ENCODE data around the gene METRNL.

The METRNL gene

DNA sequence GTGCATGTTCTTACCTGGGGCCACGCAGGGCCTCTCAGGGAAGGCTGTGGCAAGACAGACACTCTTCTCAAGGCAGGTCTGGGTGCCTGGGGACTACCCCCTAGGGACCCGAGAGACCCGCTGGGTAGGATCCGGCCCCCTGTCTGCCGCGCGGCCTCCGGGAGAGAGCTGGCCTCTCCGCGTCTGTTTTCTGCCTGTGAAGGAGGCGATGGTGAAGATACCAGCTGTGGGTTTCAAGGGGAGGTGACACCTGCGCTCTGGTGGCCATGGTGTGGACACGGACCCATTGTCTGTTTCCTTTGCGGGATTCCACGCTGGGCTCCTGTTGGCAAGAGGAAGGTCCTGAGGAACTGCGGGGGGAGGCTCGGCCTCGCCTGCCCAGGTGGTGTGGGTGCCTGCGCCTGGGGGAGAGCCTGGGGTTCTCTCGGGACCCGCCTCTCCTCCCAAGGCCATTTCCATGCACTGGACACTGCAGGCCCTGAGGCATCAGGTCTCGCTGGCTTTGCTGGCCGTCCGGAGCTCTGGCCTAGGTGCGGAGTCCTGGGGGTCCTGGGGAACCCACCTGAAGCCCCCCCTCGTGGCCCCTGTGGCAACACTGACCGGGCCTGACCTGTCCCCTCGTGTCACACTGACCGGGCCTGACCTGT is 12.2 kb upstream of the METRNL start:
- DNase-seq (ENCODE audit: low spot score), result no peak

- no peak for DNase-seq (ENCODE audit: low spot score)
Observed at GRCh38 chr17:83067718-83068261, 11.6 kb upstream of the METRNL start.

- DNase-seq (ENCODE audit: low spot score), result no peak
Observed at GRCh38 chr17:83068641-83069570, 10.5 kb upstream of the METRNL start.

DNA sequence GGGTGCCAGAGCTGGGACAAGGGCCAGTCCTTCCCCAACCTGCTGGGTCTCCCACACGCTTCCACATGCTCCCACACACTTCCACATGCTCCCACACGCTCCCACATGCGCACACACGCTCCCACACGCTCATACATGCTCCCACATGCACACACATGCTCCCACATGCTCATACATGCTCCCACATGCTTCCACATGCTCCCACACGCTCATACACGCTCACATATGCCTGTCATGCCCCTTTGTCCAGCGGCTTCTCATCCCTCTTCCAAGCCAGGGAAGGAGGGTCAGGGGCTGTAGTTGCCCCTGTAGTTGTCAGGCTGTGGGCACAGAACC is 9.9 kb upstream of the METRNL start:
- DNase-seq (ENCODE audit: low spot score), result no peak

DNA sequence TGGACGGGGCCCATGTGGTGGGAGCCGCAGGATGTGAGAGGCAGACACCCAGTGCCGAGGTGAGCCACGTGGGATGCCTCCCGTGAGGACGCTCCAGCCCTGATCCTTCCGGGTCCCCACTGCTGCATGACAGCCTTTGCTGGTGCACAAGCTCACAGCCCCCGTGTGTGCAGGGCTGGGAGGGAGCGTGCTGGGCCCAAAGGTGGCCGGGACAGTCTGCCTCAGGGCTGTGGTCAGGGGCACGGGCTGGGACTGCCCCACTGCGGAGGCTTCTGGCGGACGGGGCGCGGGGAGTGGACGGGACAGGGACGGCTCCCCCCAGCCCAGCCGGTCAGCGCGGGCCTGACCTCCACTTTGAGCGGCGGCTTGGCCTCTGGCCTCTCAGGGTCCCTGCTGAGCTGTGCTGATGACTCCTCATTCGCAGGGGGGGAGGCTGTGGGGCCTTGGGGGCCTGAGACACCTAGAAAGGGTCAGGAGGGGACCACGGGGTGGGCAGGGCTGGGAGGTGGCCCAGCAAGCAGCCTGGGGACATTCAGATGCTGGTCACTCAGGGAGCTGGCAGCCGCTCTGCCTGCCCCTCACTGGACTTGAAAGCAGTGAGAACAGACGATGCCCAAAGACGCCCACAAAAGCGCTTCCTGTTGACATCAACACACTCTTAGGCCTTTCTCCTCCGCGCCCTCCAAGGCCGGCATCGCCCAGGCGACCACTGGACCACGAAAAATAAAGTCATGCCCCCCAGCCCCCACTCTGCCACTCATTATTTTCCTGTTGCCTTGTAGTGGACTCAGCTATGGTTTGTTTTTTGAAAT is 9.3 kb upstream of the METRNL start:
- no peak for DNase-seq (ENCODE audit: low spot score)

- DNase-seq (ENCODE audit: low spot score), result no peak
Observed at GRCh38 chr17:83070800-83071341, 8.5 kb upstream of the METRNL start.

DNA sequence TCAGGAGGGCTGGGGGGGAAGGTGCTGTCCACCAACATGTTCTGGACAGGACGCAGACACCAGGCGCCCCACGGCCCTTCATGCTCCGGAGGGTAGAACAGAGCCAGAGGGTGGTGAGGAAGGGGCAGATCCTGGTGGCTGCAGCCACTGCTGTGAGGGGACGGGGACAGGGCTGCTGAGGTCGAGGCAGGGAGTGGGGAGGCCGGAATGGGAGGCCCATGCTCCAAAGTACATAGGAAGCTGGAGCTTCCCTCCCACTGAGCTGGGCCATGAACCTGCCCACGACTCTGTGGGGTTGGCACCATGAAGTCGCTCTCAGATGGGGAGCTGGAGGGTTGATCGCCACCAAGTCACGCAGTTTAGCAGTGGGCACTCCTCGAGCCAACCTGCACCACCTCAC is 8.0 kb upstream of the METRNL start:
- no peak for DNase-seq (ENCODE audit: low spot score)

DNA sequence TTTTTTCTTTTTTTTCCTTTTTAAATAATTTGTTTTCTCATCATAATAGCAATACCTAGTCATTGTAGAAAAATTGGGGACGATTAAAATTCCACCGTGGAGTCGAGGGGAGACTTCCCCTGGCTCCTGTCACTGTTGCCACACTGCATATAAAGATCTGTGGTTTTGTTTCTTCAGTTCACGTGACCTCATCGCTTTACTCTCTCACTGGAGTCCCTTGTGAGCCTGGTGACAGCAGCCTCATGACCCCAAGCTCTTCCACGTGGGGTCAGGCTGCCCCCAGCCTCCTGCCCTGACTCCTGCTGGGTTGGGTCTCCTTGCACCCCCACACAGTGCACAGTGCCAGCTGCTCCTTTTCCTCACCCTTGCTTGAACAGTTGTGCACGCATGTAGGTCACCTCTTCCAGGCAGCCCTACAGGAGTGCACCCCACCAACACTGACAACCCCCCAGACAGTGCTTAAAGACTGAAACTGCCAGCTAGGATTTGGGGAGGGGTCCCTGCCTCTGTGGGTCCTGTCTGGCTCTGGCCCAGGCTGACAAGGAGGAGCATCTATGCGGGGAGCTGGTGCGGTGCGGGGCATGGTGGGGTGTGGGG is 7.3 kb upstream of the METRNL start:
- no peak for DNase-seq (ENCODE audit: low spot score)

GRCh38 chr17:83072600-83073358 is 6.6 kb upstream of the METRNL start:
- DNase-seq (ENCODE audit: low spot score), result no peak

DNA sequence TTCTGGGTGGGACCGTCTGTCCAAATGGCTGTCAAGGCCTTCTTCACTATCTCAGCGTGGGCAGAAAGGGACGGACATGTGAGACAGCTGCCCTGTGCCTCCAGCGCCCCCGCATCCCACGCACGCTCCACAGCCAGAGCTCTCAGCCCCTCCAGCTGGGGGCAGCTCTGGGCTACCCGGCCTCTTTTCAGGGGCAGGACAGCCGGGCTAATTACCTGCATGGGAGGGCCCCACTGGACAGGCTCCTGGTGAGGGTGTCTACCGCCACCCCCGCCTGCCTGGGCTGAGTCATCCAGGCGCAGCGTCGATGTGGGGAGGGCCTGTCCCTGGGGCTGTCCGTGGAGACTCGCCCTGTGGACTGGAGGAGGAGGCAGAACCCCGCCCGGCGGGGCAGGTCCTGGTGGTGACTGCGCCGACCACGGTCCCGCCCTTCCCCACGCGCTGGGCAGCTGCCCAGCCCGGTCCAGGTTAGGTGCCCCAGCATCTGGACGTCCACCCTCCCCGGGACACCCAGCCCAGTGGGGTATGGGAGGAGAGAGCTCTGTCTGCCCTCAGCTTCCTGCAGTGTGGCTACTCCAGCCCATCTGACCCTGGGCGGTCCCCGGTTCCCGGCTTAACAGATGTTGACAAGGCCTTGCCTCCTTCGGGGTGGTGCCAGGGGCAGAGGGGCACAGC is 5.9 kb upstream of the METRNL start:
- no peak for DNase-seq (ENCODE audit: low spot score)

DNA sequence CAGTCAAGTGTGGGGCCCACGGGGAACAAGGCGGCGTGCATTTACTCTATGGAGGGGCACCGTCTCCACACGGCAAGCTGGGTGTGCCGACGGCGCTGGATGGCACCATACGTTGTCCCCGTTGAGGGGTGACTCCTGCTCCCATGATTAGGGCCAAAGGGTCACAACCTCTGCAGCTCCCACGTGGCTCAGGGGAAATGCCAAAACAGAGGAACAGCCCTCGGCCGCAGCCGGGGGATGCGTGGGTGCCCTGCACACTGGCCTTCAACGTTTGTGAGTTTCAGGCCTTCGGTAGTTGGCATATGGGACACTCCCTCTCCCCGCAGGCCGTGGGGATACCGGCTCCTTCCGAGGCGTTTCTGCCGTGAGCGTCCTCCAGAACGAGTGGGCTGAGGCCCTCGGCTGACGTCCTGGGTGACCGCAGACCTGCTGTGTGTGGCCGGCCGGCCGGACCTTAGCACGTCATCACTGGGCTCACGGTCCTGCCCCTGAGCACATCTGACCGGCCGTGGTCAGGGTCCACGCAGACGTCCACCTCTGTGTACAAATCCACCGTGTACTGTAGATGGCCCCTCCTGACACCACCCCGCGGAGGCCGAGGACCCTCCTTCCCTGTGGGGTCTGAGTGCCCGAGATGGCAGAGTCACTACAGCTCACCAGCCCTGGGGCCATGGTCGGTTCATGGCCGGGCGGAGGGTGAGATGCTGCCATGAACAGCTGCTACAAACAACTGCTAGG is 4.8 kb upstream of the METRNL start:
- no peak for DNase-seq (ENCODE audit: low spot score)

DNA sequence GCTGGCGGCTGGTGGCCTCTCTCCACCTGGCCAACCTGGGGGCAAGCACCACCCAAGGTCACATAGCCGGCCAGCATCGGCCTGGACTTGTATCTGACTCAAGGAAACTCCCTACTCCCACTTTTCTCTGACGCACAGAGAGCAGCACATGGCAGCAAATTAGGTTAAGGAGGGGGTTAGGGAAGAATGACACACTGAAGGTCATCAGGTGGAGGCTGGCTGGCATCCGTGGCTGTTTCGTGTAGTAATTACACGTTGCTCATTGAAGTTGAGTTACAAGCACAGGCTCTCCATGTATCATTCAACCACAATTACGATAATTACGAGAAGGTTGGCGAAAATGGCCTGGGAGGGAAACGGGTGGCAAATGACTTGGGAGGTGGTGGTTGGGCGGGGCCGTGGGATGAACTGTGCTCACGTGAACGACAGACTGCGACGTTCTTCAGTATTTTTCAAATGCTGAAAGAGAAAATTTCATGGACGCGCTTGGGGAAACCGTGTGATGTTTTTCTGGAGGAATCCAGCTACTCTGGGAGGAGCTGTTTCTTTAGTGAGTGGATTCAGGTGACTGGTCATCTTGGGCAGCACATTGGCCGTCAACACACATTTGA is 4.0 kb upstream of the METRNL start:
- DNase-seq (ENCODE audit: low spot score), result no peak

DNA sequence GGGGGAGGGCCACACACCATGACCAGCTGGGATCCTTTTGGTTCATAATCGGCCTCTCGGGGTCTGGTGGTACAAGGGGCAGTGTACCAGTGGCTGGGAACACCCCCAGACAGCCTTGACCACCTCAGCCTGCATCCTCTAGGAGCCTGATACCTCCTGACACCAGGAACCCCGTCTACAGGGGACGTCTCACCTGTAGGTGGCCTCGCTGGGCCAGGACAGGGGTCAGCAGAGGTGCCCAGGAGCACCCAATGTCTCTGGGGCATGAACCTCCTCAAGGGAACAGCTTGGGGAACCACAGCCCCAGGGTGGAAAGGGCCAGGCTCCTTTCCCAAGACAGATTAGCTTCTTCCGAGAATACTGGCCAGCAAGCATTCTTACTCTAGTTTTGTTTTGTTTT is 2.5 kb upstream of the METRNL start:
- no peak for DNase-seq (ENCODE audit: low spot score)

DNA sequence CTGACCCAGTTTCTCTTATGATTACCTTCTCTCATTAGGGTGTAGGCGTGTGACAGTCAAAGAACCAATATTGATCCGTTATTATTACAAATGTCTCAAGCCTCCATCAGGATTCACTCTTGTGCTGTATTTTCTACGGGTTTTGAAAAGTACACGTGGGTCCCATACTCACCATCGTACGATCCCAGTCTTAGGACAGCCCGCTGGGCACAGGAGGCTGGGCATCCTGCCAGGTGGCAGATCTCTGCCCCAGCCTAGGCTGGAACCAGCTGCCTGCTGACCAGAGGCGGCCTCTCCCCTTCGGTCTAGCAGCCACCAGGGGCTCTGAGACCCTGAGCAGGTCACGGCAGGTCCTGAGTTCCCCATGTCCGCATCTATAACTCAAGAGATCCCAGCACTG is 2.0 kb upstream of the METRNL start:
- no peak for DNase-seq (ENCODE audit: low spot score)

DNA sequence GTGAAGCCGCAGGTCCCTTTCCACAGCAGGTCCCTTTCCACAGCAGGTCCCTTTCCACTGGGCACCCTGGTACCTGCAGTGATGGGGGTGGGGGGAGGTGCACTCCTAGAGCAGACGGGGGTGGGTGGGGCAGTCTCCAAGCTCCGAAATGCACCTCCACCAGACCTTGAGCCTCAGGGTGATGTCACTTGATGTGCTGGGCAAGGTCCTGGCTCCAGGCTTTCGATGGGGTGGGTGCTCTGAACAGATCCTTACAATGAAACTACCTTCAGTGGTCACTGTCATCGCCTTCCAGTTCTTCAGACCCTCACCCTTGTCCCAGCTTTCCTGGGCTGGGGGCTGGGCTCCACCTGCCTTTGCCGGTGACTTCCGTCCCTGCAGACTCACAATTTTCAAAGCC is 1.5 kb upstream of the METRNL start:
- DNase-seq (ENCODE audit: low spot score), result no peak

DNA sequence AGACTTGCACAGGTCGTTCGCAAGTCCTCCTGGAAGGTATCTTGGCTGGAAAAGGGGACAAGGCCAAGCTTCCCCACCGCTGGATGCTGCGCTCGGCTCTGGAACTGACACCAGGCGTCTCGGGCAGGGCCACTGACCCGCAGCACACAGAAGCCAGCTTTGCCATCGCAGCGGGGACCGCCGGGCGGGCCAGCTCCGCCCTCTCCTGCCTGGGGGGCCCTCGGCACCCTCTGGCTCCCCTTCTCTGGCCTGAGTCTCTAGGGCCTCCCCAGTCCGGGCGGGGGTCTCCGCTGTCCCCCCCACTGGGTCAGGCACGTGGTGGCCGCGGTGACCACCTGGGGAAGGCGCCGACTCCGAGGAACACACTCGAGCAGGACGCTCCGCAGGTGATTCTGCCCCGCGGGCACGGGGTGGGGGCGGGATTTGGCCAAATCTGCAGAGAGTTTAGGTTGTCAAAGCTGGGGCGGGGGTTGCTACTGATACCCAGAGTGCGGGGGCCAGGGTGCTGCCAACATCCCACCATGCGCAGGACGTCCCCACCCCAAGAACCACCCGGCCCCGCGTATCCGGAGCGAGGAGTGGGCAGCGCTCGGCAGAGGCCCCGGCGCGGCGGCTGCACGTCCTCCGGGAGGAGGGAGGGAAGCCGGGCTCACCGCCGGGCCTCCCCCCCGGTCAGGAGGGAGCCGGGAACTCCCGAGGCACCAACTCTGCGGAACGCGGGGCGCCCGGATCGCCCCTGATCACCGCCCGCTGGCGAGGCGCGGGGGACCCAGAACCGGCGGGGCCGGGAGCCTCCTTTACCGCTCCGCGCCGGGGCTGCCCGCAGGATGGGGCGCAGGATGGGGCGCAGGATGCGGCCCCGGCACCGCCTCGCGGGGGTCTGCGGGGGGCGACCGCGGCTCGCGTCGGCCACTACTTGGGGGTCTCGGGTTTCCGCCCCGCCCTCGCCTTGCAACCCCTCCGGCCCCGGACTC is 744 bp upstream of the METRNL start:
- DNase-seq (ENCODE audit: low spot score), result no peak

DNA sequence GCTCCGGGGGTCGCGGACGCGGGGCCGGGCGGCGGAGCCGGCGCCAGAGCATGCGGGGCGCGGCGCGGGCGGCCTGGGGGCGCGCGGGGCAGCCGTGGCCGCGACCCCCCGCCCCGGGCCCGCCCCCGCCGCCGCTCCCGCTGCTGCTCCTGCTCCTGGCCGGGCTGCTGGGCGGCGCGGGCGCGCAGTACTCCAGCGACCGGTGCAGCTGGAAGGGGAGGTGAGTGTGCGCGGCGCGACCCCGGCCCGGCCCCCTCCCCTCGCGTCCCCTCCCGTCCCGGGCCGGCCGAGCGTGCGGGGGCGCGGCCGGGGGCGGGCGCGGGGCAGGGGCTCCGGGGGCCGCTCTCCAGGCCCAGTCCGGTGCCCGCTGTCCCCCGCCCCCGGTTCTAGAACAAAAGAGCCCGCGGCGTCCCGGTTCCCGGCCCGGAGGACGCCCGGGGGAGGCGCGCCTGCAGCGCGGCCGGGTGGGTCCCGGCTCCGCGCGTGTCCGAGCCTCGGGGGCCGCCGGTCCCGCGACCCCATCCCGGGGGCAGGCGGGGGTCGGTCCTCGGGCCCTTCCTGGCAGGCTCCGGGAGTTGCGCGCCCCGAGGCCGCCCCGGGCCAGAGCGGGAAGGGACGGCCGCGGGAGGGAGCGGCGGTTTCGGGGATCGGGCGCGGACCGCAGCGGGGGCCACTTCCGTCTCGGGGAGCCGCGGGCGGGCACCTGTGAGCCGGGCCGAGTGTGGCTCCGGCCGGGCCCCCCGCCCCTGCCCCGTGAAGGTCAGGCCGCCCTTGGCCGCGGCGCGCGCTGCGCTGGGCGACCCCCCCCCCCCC is 563 bp downstream of the METRNL start:
- no peak for DNase-seq (ENCODE audit: low spot score)

- DNase-seq (ENCODE audit: low spot score), result no peak
Observed at GRCh38 chr17:83080579-83080857, 1.1 kb downstream of the METRNL start.
